IMR-90 (cell line): ENCODE measurements around the gene RPP30. TPM values are rescaled to one million over a fixed set of nuclear protein-coding genes. Genes with fewer than 3 reads are reported as not detected.

Experiments
- ATAC-seq: fragments of 200-7000 bp; cut with Tn5 transposase; 2 replicates; pipeline ENCODE4 v1.9.1; 2020; ENCODE audit warnings: low read depth, mild to moderate bottlenecking, moderate library complexity
- BruUV-seq: library from RNA; stranded (reverse); fragments of 400-500 nt; replicated peaks from 2 replicates; lab custom pipeline; 2021; lab: Mats Ljungman, UMichigan
- CTCF ChIA-PET: fragments of 300-600 bp; formaldehyde crosslinking; extraction: SDS; loops from one replicate; lab custom pipeline; 2021; ENCODE audit warnings: antibody characterized with exemption; lab: Yijun Ruan, JAX
- POLR2A ChIA-PET: fragments of 300-600 bp; sonication (Branson Sonifier 250); formaldehyde crosslinking; loops from one replicate; lab custom pipeline; 2022; ENCODE audit warnings: antibody characterized with exemption; ENCODE audit not compliant: unreplicated experiment; lab: Charles Lee
- DNase-seq: peaks from one replicate; pipeline ENCODE4 v3.0.0; 2013
- H2AFZ ChIP-seq: replicated peaks from 2 replicates; pipeline ENCODE3; 2013; ENCODE audit warnings: low read length, mild to moderate bottlenecking; ENCODE audit not compliant: poor library complexity
- H2AK5ac ChIP-seq: 2 replicates; pipeline ENCODE4 v1.6.1; 2013; ENCODE audit warnings: low read depth, low read length, inconsistent platforms
- H2AK9ac ChIP-seq: replicated peaks from 2 replicates; pipeline ENCODE3; 2013; ENCODE audit warnings: mild to moderate bottlenecking, low read depth, low read length, moderate library complexity; ENCODE audit not compliant: poor library complexity
- H2BK120ac ChIP-seq: 2 replicates; pipeline ENCODE4 v1.6.1; 2013; ENCODE audit warnings: low read depth, low read length, inconsistent platforms
- H2BK15ac ChIP-seq: 3 replicates; pipeline ENCODE4 v1.6.1; 2013; ENCODE audit warnings: low read depth, low read length, inconsistent platforms
- H2BK20ac ChIP-seq: 2 replicates; pipeline ENCODE4 v1.6.1; 2013; ENCODE audit warnings: low read depth, mild to moderate bottlenecking, inconsistent platforms, low read length, moderate library complexity
- H2BK5ac ChIP-seq: 2 replicates; pipeline ENCODE4 v1.6.1; 2013; ENCODE audit warnings: mild to moderate bottlenecking, low read depth, low read length, inconsistent platforms; ENCODE audit not compliant: poor library complexity, severe bottlenecking
- H3K14ac ChIP-seq: replicated peaks from 2 replicates; pipeline ENCODE4 v1.6.1; 2013; ENCODE audit warnings: low read depth, low read length, inconsistent platforms
- H3K18ac ChIP-seq: 2 replicates; pipeline ENCODE4 v1.6.1; 2013; ENCODE audit warnings: low read depth, low read length, control low read depth
- H3K23ac ChIP-seq: 2 replicates; pipeline ENCODE4 v1.6.1; 2013; ENCODE audit warnings: low read depth, low read length, inconsistent platforms
- H3K27ac ChIP-seq: 2 replicates; pipeline ENCODE4 v1.5.1; 2013; ENCODE audit warnings: mild to moderate bottlenecking, control low read depth, low read length; ENCODE audit not compliant: insufficient read depth
- H3K27me3 ChIP-seq: 2 replicates; pipeline ENCODE4 v1.6.1; 2013; ENCODE audit warnings: low read length; ENCODE audit not compliant: control insufficient read depth, insufficient read depth
- H3K36me3 ChIP-seq: 2 replicates; pipeline ENCODE4 v1.6.1; 2013; ENCODE audit warnings: low read length, mixed read lengths; ENCODE audit not compliant: control insufficient read depth, insufficient read depth
- H3K4ac ChIP-seq: 2 replicates; pipeline ENCODE4 v1.6.1; 2013; ENCODE audit warnings: low read depth, low read length, inconsistent platforms
- H3K4me1 ChIP-seq: 2 replicates; pipeline ENCODE4 v1.6.1; 2013; ENCODE audit warnings: low read length, mixed read lengths; ENCODE audit not compliant: control insufficient read depth, insufficient read depth
- H3K4me2 ChIP-seq: 2 replicates; pipeline ENCODE4 v1.6.1; 2013; ENCODE audit warnings: low read depth, mild to moderate bottlenecking, control low read depth, low read length, moderate library complexity
- H3K4me3 ChIP-seq: 2 replicates; pipeline ENCODE4 v1.5.1; 2013; ENCODE audit warnings: low read depth, mild to moderate bottlenecking, control low read depth, low read length, moderate library complexity; ENCODE audit not compliant: insufficient read depth
- H3K56ac ChIP-seq: 2 replicates; pipeline ENCODE4 v1.6.1; 2013; ENCODE audit warnings: low read length, inconsistent platforms; ENCODE audit not compliant: insufficient read depth; ENCODE audit errors: extremely low read depth
- H3K79me1 ChIP-seq, 2 experiments: 2 replicates each; pipeline ENCODE4 v1.6.1; 2013; ENCODE audit warnings: low read length in 2 of 2, inconsistent platforms in 1 of 2, low read depth in 1 of 2
- H3K9ac ChIP-seq: 2 replicates; pipeline ENCODE4 v1.6.1; 2013; ENCODE audit warnings: low read depth, low read length, control low read depth
- H3K9me1 ChIP-seq: 2 replicates; pipeline ENCODE4 v1.6.1; 2013; ENCODE audit warnings: low read length, inconsistent platforms; ENCODE audit not compliant: insufficient read depth
- H3K9me3 ChIP-seq: 2 replicates; pipeline ENCODE4 v1.6.1; 2013; ENCODE audit warnings: low read length; ENCODE audit not compliant: control insufficient read depth, insufficient read depth
- H4K20me1 ChIP-seq: 2 replicates; pipeline ENCODE4 v1.6.1; 2013; ENCODE audit warnings: low read length, inconsistent platforms; ENCODE audit not compliant: insufficient read depth
- H4K5ac ChIP-seq: 2 replicates; pipeline ENCODE4 v1.6.1; 2013; ENCODE audit warnings: mild to moderate bottlenecking, low read depth, low read length, control low read depth
- H4K8ac ChIP-seq, 2 experiments: 2 replicates each; pipeline ENCODE4 v1.6.1; 2013; ENCODE audit warnings: low read depth in 2 of 2, low read length in 2 of 2, control low read depth in 1 of 2, inconsistent platforms in 1 of 2
- H4K91ac ChIP-seq: 2 replicates; pipeline ENCODE4 v1.6.1; 2013; ENCODE audit warnings: low read depth, low read length, inconsistent platforms; ENCODE audit not compliant: insufficient read depth
- CEBPB ChIP-seq: IDR thresholded peaks from 2 replicates; pipeline ENCODE4 v1.6.1; 2012; ENCODE audit warnings: low read depth, low read length, improper control_type of control experiment
- ELK1 ChIP-seq: fragments of 150-350 bp; IDR thresholded peaks from 2 replicates; pipeline ENCODE4 v1.6.1; 2016; ENCODE audit warnings: low read depth, mild to moderate bottlenecking, low read length, moderate library complexity, borderline replicate concordance
- MAZ ChIP-seq: IDR thresholded peaks from 2 replicates; pipeline ENCODE4 v1.6.1; 2012; ENCODE audit warnings: low read depth, mild to moderate bottlenecking, low read length, improper control_type of control experiment, moderate library complexity, borderline replicate concordance
- MXI1 ChIP-seq: IDR thresholded peaks from 2 replicates; pipeline ENCODE4 v1.6.1; 2012; ENCODE audit warnings: low read depth, mild to moderate bottlenecking, low read length, moderate library complexity, borderline replicate concordance
- USF2 ChIP-seq: fragments of 150-350 bp; IDR thresholded peaks from 2 replicates; pipeline ENCODE4 v1.6.1; 2017; ENCODE audit warnings: mild to moderate bottlenecking, antibody characterized with exemption, low read length, low read depth
- WGBS, 2 experiments: methylation state at CpG; one replicate each; pipeline versions ENCODE4 v1.1.5 to v1.1.7; 2013; ENCODE audit warnings: missing lambda C conversion rate in 2 of 2; ENCODE audit not compliant: insufficient read length in 1 of 2; ENCODE audit errors: extremely low coverage in 2 of 2; 5-methylcytosine and 5-hydroxymethylcytosine counted together
- dilution Hi-C: fragments of 300-500 bp; cut with HindIII; formaldehyde crosslinking; loops from one replicate; pipeline ENCODE4 v1.14.3; 2018; ENCODE audit warnings: low sequenced_read_pairs; ENCODE audit not compliant: unreplicated experiment
- in situ Hi-C: fragments of 300-500 bp; cut with MboI; formaldehyde crosslinking; loops from 3 replicates; pipeline ENCODE4 v1.14.3; 2019; ENCODE audit warnings: low sequenced_read_pairs, inconsistent platforms, mixed read lengths
- intact Hi-C: fragments of 100-400 bp; cut with micrococcal nuclease; formaldehyde crosslinking; loops from 2 replicates; pipeline ENCODE4 v1.10.0; 2022
- polyA plus RNA-seq, 3 experiments: library from polyadenylated mRNA; depleted of rRNA; stranded (reverse); fragments of >200 nt; gene quantifications; 2 replicates each; pipeline ENCODE4 v1.2.3, GENCODE V29; 2012; ENCODE audit warnings: low replicate concordance in 1 of 3
- total RNA-seq: library from RNA; depleted of rRNA; stranded (reverse); fragments of >200 nt; gene quantifications from 2 replicates; pipeline ENCODE4 v1.2.3, GENCODE V29; 2012

Gene RPP30
- total and polyA plus RNA-seq, 2 of the 4 experiments (the other 2 are of a cell fraction), result 27.6 to 45.2 TPM

GRCh38 chr10:90945491-90946070, 73.8 kb downstream of the RPP30 start:
- Histone ChIP-seq H3K56ac (no peak overlapping the region), H2BK15ac (peak overlapping the region; percentile 26; the same call in 1 of the 3 replicates), H3K36me3 (no peaks in the 10 kb centered on the region), H3K9ac (no peak overlapping the region), H3K23ac (no peak overlapping the region), H3K18ac (peak overlapping the region; percentile 28; the same call in 1 of the 2 replicates), H3K9me1 (peaks cover 7% of the 10 kb centered on the region; the same call in 1 of the 2 replicates), H4K8ac (peak overlapping the region; percentile 9 to 25; a peak in 1 of 4 replicates), H3K4ac (no peak overlapping the region; the same call in 1 of the 2 replicates), H2BK20ac (peak overlapping the region; percentile 50; the same call in 1 of the 2 replicates), H3K14ac (peak overlapping the region; percentile 14; the same call in 1 of the 2 replicates), H2BK120ac (peak overlapping the region; percentile 61; the same call in 1 of the 2 replicates), H3K4me2 (no peak overlapping the region), H3K9me3 (no peaks in the 10 kb centered on the region), H2AK9ac (peak overlapping the region; percentile 23), H4K91ac (no peak overlapping the region), H2BK5ac (no peak overlapping the region), H3K4me1 (peaks cover 6% of the 10 kb centered on the region), H3K27me3 (no peaks in the 10 kb centered on the region), H2AK5ac (peak overlapping the region; percentile 2; the same call in 1 of the 2 replicates), H3K4me3 (no peak overlapping the region), H2AFZ (peak overlapping the region; percentile 9), H3K27ac (no peak overlapping the region), H4K20me1 (no peaks in the 10 kb centered on the region), H4K5ac (no peak overlapping the region), H3K79me1 (no peaks in the 10 kb centered on the region)
- DNase-seq (no peak), ATAC-seq (no peak)
- no CpG with 5 or more reads among the region's 4 CpGs for WGBS, 2 experiments
- BruUV-seq, result no TSS peak
- TF ChIP-seq MXI1 (no peak), MAZ (no peak), USF2 (no peak), ELK1 (no peak), CEBPB (no peak)
- CTCF ChIA-PET, result no interaction called here
- in situ Hi-C loops (no loop called here), intact Hi-C loops (no loop called here), dilution Hi-C loops (no loop called here)
- POLR2A ChIA-PET, result no interaction called here
